Right ventricle myocardium superior (tissue), 1 donor: Measurements from ENCODE around the gene SPDYE9. TPM values are rescaled to one million over a fixed set of nuclear protein-coding genes. Genes with fewer than 3 reads are reported as not detected.
A peak's percentile ranks its signal among the peaks of the same experiment; 100 is the strongest.
"Not testable (repeated sequence)": the region's sequence is repeated elsewhere in the genome, so short reads cannot be mapped to it uniquely, and the experiment has no call there.

Experiments
- ATAC-seq: fragments of 200-7000 bp; cut with Tn5 transposase; one replicate; pipeline ENCODE4 v1.9.1; 2020; ENCODE audit warnings: mild to moderate bottlenecking; ENCODE audit not compliant: poor library complexity
- DNase-seq: peaks from one replicate; pipeline ENCODE4 v3.0.0-alpha.2; 2020
- intact Hi-C: fragments of 100-400 bp; cut with DNase I; formaldehyde crosslinking; loops from one replicate; pipeline ENCODE4 v1.11.2; 2022
- long read RNA-seq: library from polyadenylated mRNA; unstranded; transcript quantifications from one replicate; pipeline ENCODE4 v2.0.0, GENCODE V29; 2021
- total RNA-seq: library from RNA; stranded (reverse); fragmentation: NEBNext Ultra II Directional; extraction: Animal tissue kit (Norgen Biotek cat#: 25700); gene quantifications from one replicate; pipeline ENCODE4 v1.2.1, GENCODE V29; 2021
- donor health status: DM: no; HTN: yes; CAD: no; lungs with severe emphysema.

Gene SPDYE9, protein sequence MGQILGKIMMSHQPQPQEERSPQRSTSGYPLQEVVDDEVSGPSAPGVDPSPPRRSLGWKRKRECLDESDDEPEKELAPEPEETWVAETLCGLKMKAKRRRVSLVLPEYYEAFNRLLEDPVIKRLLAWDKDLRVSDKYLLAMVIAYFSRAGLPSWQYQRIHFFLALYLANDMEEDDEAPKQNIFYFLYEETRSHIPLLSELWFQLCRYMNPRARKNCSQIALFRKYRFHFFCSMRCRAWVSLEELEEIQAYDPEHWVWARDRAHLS
- not detected for total RNA-seq
- long read RNA-seq = 0 reads

DNA sequence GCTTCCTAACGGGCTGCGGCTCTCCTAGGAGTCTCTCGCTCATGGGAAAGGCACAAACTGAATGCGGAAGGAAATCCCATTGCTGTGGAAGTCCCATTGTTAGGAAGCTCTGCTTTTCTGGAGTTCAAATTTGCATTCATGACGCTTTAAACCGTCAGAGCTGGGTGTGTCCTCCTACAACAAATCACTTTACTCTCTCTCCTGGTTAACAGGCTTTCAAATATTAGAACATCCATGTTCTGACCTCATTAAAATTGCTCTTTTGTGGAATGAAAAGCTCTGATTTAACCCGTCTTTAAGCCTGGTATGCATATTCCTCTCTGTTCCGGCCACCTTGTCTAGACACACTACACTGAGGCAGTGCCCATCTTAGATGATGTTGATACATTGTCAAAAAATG lies at the start of gene SPDYE9:
TSS of gene SPDYE9 (minus strand) at position 101 of the 400 bp plus-strand sequence. CDS start 1,800 bp downstream, outside the sequence.
- ATAC-seq, intact Hi-C loops, DNase-seq: not testable (repeated sequence)

DNA sequence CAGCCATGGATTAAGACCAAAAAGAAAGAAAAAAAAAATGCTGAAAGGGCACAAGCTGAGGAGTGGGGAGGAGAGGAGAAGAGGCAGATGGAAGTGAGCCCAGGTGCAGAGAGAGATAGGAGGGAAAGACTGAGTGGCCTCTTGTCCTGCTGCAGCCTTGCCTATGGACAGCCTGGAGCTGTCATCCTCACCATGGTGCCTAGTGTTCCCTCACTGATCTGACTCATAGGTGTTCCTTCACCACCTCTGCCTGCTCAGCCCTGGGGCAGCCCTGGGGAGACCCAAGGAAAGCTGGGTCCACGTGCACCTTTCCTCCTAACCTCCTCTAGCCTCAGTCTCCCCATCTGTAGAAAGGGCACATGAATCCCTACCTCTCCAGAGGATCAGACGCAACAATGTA lies 49.0 kb upstream of the SPDYE9 start:
- DNase-seq, ATAC-seq, intact Hi-C loops: not testable (repeated sequence)

DNA sequence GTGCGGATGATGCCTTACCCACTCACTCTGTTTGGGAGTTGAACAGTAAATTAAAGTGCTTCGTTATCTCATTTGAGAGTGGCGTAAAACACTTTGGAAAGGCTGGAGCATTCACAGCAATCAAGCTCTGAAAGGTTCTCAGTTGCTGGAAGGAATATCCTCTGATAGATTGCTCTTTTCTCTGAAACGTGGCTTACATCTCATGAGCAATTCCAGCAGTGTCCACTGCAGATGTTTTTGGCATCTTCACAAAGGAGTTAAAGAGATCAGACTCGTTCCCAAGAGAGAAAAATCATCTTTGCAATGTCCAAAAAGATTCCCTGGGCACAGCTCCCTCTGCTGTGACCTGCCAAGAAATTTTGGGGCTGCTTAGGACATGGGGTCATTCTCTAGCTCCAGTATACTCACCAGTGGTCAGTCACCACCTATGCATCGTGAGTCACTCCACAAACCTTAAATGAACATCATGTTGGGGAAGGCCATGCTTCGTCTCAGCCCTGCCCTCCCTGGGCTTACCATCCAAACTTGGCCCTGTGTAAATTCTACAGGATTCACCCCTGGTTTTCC lies 46.9 kb upstream of the SPDYE9 start:
- intact Hi-C loops, DNase-seq, ATAC-seq: not testable (repeated sequence)

DNA sequence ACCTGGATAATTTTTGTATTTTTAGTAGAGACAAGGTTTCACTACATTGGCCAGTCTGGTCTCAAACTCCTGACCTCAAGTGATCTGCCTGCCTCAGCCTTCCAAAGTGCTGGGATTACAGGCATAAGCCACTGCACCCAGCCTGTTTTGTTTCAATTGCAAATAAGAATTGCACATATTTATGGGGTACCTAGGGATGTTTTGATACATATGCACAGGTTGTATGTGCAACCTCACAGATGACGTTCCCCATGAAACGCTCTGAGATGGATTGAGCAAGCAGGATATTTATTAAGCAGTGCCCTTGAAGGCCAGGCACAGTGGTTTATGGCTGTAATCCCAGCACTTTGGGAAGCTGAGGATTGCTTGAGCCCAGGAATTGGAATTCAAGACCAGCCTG lies 44.8 kb upstream of the SPDYE9 start:
- DNase-seq, intact Hi-C loops, ATAC-seq: not testable (repeated sequence)

DNA sequence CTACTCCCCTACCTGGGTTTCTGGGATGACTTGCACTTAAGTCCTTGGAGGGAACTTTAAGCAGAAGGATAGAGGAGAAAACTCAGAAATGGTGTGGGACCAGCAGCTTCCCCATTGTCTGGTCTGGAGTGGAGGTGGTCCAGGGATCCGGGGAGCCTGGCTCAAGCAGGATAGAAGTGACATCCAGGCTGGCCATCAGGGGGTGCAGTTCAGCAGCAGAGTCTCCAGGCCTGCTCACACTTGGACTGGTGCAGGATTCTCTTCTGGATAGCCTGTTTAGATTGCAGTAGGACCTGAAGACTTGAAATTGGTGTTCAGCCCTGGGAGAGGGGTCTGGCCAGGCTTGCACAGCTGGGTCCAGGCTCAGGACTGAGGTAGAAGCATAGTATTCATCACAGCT lies 38.3 kb upstream of the SPDYE9 start:
- DNase-seq, intact Hi-C loops: not testable (repeated sequence)
- peak; percentile 66 for ATAC-seq

DNA sequence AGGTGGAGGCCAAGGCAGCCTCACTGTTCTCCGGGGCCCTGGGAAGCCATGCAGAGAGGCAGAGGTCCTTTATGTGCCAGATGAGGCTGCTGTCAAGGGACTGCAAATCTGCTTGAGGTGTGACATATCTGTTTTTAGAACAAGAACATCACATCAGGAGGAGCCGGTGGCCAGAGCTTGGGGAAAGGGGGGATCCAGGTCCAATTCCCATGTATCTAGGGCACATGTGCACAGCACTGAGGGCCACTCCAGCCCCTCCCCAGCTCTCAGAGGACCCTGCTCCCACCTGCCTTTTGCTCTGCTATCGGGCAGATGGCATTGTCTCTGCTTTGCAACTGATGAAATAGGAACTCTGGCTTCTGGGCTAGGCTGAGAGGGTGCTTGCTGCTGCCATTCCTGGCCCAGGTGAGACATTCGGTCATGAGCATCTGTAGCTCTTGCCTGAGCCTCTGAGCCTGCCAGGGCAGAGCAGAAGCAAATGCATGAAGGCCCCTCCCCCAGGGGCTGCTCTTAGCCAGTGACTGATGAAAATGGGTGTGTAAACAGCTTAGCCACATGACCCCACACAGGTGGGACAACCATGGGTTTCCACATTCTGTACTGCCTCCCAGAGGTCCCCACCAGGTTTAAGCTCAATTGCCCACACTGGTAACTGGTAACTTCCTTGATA lies 37.1 kb upstream of the SPDYE9 start:
- DNase-seq = peak; percentile 21
- intact Hi-C loops, ATAC-seq: not testable (repeated sequence)

DNA sequence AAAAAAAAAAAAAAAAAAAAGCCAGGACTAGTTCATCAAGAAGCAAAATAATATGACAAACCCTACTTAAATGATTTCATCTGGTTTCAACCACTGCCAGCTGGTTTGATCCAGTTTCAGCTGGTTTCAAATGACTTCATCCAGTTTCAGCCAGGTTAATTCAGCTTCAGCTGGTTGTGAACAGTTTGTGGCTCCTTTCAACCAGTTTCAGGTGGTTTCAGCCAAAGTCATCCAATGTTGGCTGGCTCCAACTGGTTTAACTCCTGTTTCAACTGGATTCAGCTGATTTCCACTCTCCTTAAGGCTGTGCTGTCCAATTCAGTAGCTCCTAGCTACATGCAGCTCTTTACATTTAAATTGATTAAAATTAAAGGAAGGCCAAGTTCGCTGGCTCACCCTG lies 32.3 kb upstream of the SPDYE9 start:
- ATAC-seq, DNase-seq, intact Hi-C loops: not testable (repeated sequence)

DNA sequence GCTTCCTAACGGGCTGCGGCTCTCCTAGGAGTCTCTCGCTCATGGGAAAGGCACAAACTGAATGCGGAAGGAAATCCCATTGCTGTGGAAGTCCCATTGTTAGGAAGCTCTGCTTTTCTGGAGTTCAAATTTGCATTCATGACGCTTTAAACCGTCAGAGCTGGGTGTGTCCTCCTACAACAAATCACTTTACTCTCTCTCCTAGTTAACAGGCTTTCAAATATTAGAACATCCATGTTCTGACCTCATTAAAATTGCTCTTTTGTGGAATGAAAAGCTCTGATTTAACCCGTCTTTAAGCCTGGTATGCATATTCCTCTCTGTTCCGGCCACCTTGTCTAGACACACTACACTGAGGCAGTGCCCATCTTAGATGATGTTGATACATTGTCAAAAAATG lies 28.0 kb downstream of the SPDYE9 start, which contains the start of gene SPDYE11:
TSS of gene SPDYE11 (minus strand) at position 101 of the 400 bp plus-strand sequence. CDS start 1,800 bp downstream, outside the sequence.
- ATAC-seq, DNase-seq, intact Hi-C loops: not testable (repeated sequence)

DNA sequence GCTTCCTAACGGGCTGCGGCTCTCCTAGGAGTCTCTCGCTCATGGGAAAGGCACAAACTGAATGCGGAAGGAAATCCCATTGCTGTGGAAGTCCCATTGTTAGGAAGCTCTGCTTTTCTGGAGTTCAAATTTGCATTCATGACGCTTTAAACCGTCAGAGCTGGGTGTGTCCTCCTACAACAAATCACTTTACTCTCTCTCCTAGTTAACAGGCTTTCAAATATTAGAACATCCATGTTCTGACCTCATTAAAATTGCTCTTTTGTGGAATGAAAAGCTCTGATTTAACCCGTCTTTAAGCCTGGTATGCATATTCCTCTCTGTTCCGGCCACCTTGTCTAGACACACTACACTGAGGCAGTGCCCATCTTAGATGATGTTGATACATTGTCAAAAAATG lies 56.2 kb downstream of the SPDYE9 start, which contains the start of gene SPDYE8:
TSS of gene SPDYE8 (minus strand) at position 101 of the 400 bp plus-strand sequence. CDS start 1,800 bp downstream, outside the sequence.
- intact Hi-C loops, DNase-seq: not testable (repeated sequence)

More for the DNA sequence above, 56.2 kb downstream of the SPDYE9 start, which contains the start of gene SPDYE8:
- not testable (repeated sequence) for ATAC-seq

Other genes starting within 250 kb of the SPDYE9 start
- gene POM121, start 160.9 kb downstream of the SPDYE9 start, total RNA-seq = 14.4 TPM
- gene TRIM74, start 116.6 kb downstream of the SPDYE9 start, total RNA-seq = 0.78 TPM
- gene SPDYE8, start 56.3 kb downstream of the SPDYE9 start, total RNA-seq = not detected
- gene SPDYE11, start 28.1 kb downstream of the SPDYE9 start, total RNA-seq = not detected
- 16.2 TPM for gene NSUN5, start 222.8 kb upstream of the SPDYE9 start, total RNA-seq
- 0.51 TPM for gene TRIM50, start 242.0 kb upstream of the SPDYE9 start, total RNA-seq
- gene FKBP6, start 242.1 kb upstream of the SPDYE9 start, total RNA-seq = not detected